Psoas muscle (tissue), 8 donors: ENCODE results near the gene MEMO1. TPM values are rescaled to one million over a fixed set of nuclear protein-coding genes. Genes with fewer than 3 reads are reported as not detected.

Source experiments
- ATAC-seq, 4 donors: fragments of 200-7000 bp; cut with Tn5 transposase; one replicate each; pipeline ENCODE4 v1.9.1; 2020; ENCODE audit warnings: moderate library complexity in 3 of 4, mild to moderate bottlenecking in 2 of 4
- DNase-seq, 2 donors: peaks; one replicate each; pipeline ENCODE4 v3.0.0-alpha.2; 2020
- H3K27ac ChIP-seq: fragments of 200-600 bp; one replicate; pipeline ENCODE4 v1.8.0; 2022
- H3K27me3 ChIP-seq, 3 donors: fragments of 200-600 bp in 1 of 3; one replicate each; pipeline versions ENCODE4 v1.6.1 to v1.8.0; 2013 to 2022; ENCODE audit warnings: low read length in 2 of 3, mild to moderate bottlenecking in 2 of 3, moderate library complexity in 1 of 3; ENCODE audit not compliant: insufficient read depth in 3 of 3
- H3K36me3 ChIP-seq, 2 donors: fragments of 200-600 bp in 1 of 2; one replicate each; pipeline versions ENCODE4 v1.6.1 to v1.8.0; 2013 to 2022; ENCODE audit warnings: low read depth in 1 of 2, mild to moderate bottlenecking in 1 of 2, moderate library complexity in 1 of 2; ENCODE audit not compliant: insufficient read depth in 1 of 2
- H3K4me1 ChIP-seq: fragments of 200-600 bp; one replicate; pipeline ENCODE4 v1.8.0; 2022
- H3K4me3 ChIP-seq: fragments of 200-600 bp; one replicate; pipeline ENCODE4 v1.8.0; 2022; ENCODE audit warnings: mild to moderate bottlenecking
- H3K9me3 ChIP-seq: fragments of 200-600 bp; one replicate; pipeline ENCODE4 v1.8.0; 2022
- whole genome bisulfite sequencing, 3 donors: extraction: QIAGEN DNeasy Blood & Tissue Kit; methylation state at CpG; one replicate each; pipeline versions ENCODE4 v1.1.6 to v1.1.7; 2013; 5-methylcytosine and 5-hydroxymethylcytosine counted together
- intact Hi-C, 2 donors: fragments of 100-400 bp; cut with DNase I; formaldehyde crosslinking; loops; one replicate each; pipeline versions ENCODE4 v1.11.0 to v1.14.2; 2022
- polyA plus RNA-seq, 3 donors: library from polyadenylated mRNA; stranded (reverse); fragments of 200-250 nt; gene quantifications; one replicate each; pipeline ENCODE4 v1.2.3, GENCODE V29; 2013
- total RNA-seq, 4 donors: library from RNA; stranded (reverse); fragmentation: NEBNext Ultra II Directional in 2 of 4; extraction: Animal tissue kit (Norgen Biotek cat#: 25700) in 2 of 4; gene quantifications; one replicate each; pipeline versions ENCODE4 v1.2.1 to v1.2.4, GENCODE V29; 2021 to 2023
- TF ChIP-seq, protein P1 (sequence below): fragments of 200-600 bp; IDR thresholded peaks from one replicate; pipeline ENCODE4 v1.8.0; 2022; ENCODE audit warnings: antibody characterized with exemption
- donor health status: healthy with polysubstance abuse.
- donor health status: DM: no; HTN: no; CAD: no; lungs with moderate emphysema.
- donor health status: Bipolar disorder and iron deficiency.
- donor health status: healthy.
- donor health status: DM: yes; HTN: yes; CAD: no.
- donor health status: DM: no; HTN: no; CAD: no.
- donor health status: DM: no; HTN: no; CAD: no.
- donor health status: DM: yes; HTN: yes; CAD: no.

Gene MEMO1
- total and polyA plus RNA-seq, 7 donors, result 40.0 to 86.8 (median 56.0) TPM

DNA sequence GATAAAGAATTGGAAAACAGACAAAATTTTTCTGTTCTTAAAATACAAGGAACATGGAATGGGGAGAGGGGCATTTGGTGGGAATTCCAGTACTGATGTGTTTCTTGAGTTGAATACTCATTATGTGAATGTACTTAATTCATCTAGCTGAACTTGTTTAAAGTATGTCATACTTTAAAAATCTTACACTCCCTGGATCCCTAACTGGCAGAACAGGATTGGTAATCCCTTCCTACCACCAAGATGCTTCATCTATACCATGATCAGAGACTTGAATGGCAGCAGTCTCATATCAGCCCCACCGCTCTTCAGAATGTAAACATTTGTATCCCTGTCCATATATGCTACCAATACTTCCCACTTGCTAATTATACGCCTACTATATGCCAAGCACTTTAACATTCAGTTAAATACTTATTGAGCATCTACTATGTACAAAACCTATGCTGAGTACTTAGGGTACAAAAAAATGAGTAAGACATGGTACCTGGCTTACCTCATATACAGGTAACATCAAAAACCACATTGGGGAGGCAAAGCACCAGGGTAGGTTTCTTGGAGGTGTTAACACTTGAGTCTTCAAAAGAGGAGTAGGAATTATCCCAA lies 5.3 kb downstream of the MEMO1 start:
- intact Hi-C loops, result loop anchor here in 1 of 2 donors (10.0 kb wide), 1 partner anchor 61 kb away; no protein-coding TSS in a partner anchor
- TF ChIP-seq, protein P1, sequence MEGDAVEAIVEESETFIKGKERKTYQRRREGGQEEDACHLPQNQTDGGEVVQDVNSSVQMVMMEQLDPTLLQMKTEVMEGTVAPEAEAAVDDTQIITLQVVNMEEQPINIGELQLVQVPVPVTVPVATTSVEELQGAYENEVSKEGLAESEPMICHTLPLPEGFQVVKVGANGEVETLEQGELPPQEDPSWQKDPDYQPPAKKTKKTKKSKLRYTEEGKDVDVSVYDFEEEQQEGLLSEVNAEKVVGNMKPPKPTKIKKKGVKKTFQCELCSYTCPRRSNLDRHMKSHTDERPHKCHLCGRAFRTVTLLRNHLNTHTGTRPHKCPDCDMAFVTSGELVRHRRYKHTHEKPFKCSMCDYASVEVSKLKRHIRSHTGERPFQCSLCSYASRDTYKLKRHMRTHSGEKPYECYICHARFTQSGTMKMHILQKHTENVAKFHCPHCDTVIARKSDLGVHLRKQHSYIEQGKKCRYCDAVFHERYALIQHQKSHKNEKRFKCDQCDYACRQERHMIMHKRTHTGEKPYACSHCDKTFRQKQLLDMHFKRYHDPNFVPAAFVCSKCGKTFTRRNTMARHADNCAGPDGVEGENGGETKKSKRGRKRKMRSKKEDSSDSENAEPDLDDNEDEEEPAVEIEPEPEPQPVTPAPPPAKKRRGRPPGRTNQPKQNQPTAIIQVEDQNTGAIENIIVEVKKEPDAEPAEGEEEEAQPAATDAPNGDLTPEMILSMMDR, result no peak
- Histone ChIP-seq H3K4me1 (peaks cover 34% of the 10 kb centered on the region), H3K36me3 (no peaks in the 10 kb centered on the region), H3K9me3 (no peaks in the 10 kb centered on the region), H3K4me3 (no peak overlapping the region), H3K27me3 (no peaks in the 10 kb centered on the region), H3K27ac (no peak overlapping the region)
- 99 to 100% (median 100%) methylated on average over 2 of the region's 2 CpGs for WGBS, 3 donors
- DNase-seq (no peak), ATAC-seq (no peak)

DNA sequence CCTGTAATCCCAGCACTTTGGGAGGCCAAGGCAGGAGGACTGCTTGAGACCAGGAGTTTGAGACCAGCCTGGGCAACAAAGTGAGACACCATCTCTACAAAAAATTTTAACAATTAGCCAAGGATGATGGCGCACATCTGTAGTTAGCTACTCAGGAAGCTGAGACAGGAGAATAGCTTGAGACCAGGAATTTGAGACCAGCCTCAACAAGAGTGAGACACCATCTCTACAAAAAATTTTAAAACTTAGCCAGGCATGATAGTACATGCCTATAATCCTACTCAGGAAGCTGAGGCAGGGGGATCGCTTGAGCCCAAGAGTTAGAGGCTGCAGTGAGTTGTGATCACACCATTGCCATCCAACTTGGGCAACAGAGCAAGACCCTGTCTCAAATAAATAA lies 7.0 kb downstream of the MEMO1 start:
- intact Hi-C loops, result loop anchor here in 1 of 2 donors (10.0 kb wide), 1 partner anchor 59 kb away; no protein-coding TSS in a partner anchor
- H3K4me3 ChIP-seq, result no peak overlapping the region
- TF ChIP-seq, protein P1, result no peak
- H3K27me3 ChIP-seq, result no peaks in the 10 kb centered on the region
- peaks cover 34% of the 10 kb centered on the region for H3K4me1 ChIP-seq
- DNase-seq (no peak), ATAC-seq (no peak)
- 94 to 96% (median 96%) methylated on average over 2 of the region's 2 CpGs for WGBS, 3 donors
- no peak overlapping the region for H3K27ac ChIP-seq
- no peaks in the 10 kb centered on the region for H3K36me3 ChIP-seq
- no peaks in the 10 kb centered on the region for H3K9me3 ChIP-seq

DNA sequence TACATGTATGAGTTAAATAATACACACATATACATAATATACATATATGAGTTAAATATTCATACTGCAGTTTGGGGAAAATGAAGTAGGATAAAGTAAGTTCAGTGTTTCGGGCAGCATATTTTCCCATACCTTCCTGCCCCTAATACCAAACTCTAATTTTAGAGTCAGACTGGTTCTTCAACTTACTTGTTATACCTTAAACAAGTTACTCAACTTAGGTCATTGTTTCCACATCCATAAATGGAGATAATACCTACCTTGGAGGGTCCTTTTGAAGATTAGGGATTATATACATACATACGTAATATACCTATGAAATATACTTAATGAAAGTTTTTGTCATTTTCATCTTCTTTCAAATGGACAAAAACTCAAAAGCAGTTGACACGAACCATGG lies 8.4 kb downstream of the MEMO1 start:
- no peaks in the 10 kb centered on the region for H3K36me3 ChIP-seq
- TF ChIP-seq, protein P1, result no peak
- intact Hi-C loops, result loop anchor here in 1 of 2 donors (10.0 kb wide), 1 partner anchor 58 kb away; no protein-coding TSS in a partner anchor
- peaks cover 24% of the 10 kb centered on the region for H3K4me1 ChIP-seq
- H3K4me3 ChIP-seq, result no peak overlapping the region
- whole genome bisulfite sequencing, 3 donors, result 89 to 95% (median 93%) methylated on average over 3 of the region's 3 CpGs
- no peaks in the 10 kb centered on the region for H3K9me3 ChIP-seq
- no peak for ATAC-seq
- no peak overlapping the region for H3K27ac ChIP-seq
- DNase-seq, result no peak
- H3K27me3 ChIP-seq, result no peaks in the 10 kb centered on the region

- peaks cover 22% of the 10 kb centered on the region for H3K4me1 ChIP-seq
- no peak for DNase-seq
- intact Hi-C loops, result loop anchor here in 1 of 2 donors (5.0 kb wide), 1 partner anchor 107 kb away; no protein-coding TSS in a partner anchor
- no peak overlapping the region for H3K4me3 ChIP-seq
- 97 to 100% (median 97%) methylated on average over 4 of the region's 4 CpGs for WGBS, 3 donors
- no peak for ATAC-seq
- H3K27ac ChIP-seq, result no peak overlapping the region
- TF ChIP-seq, protein P1, result no peak
- H3K36me3 ChIP-seq, result no peaks in the 10 kb centered on the region
- H3K27me3 ChIP-seq, result no peaks in the 10 kb centered on the region
- H3K9me3 ChIP-seq, result no peaks in the 10 kb centered on the region
Measured at GRCh38 chr2:31999438-31999837, 11.4 kb downstream of the MEMO1 start.
